GM06990 (cell line): ENCODE data around the gene FBXL13.

Experiments
- DNase-seq: peaks from one replicate; pipeline ENCODE4 v3.0.0-alpha.2; 2011; ENCODE audit not compliant: insufficient read length; ENCODE audit errors: extremely low read depth
- H3K27me3 ChIP-seq: replicated peaks from 2 replicates; pipeline ENCODE4 v1.6.0; 2011; ENCODE audit warnings: low read length; ENCODE audit not compliant: control insufficient read depth, insufficient read depth
- H3K36me3 ChIP-seq: 2 replicates; pipeline ENCODE4 v1.5.1; 2011; ENCODE audit warnings: low read length; ENCODE audit not compliant: control insufficient read depth, insufficient read depth
- H3K4me3 ChIP-seq: replicated peaks from 2 replicates; pipeline ENCODE4 v1.5.1; 2011; ENCODE audit warnings: low read depth, mild to moderate bottlenecking, control low read depth, low read length
- TF ChIP-seq, protein P1 (sequence below): IDR thresholded peaks from 2 replicates; pipeline ENCODE4 v1.5.1; 2011; ENCODE audit warnings: low read length, control low read depth, mild to moderate bottlenecking, inconsistent platforms; ENCODE audit not compliant: insufficient read depth, poor library complexity, severe bottlenecking

FBXL13 gene

DNA sequence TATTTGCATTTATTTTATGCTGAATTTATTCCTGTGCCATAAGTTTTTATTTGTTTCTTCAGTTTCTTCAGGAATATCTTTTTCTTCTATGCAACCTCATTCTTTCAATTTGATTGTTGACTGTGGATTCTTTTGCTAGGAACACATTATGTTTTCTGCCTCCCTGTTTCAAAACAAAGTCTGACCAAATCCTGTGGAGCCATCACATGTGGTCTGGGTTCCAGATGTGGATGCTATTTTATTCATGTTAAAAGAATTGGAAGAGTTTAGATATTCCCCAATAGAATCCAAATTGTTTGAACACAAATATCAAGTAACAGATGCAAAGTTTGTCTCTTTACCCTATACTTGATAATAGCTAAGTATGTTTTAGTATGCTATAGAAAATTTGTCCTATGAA, 218.6 kb downstream of the FBXL13 start:
- TF ChIP-seq, protein P1, sequence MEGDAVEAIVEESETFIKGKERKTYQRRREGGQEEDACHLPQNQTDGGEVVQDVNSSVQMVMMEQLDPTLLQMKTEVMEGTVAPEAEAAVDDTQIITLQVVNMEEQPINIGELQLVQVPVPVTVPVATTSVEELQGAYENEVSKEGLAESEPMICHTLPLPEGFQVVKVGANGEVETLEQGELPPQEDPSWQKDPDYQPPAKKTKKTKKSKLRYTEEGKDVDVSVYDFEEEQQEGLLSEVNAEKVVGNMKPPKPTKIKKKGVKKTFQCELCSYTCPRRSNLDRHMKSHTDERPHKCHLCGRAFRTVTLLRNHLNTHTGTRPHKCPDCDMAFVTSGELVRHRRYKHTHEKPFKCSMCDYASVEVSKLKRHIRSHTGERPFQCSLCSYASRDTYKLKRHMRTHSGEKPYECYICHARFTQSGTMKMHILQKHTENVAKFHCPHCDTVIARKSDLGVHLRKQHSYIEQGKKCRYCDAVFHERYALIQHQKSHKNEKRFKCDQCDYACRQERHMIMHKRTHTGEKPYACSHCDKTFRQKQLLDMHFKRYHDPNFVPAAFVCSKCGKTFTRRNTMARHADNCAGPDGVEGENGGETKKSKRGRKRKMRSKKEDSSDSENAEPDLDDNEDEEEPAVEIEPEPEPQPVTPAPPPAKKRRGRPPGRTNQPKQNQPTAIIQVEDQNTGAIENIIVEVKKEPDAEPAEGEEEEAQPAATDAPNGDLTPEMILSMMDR = no peak
- Histone ChIP-seq H3K4me3 (no peak overlapping the region), H3K36me3 (no peaks in the 10 kb centered on the region), H3K27me3 (no peaks in the 10 kb centered on the region)
- no peak for DNase-seq

DNA sequence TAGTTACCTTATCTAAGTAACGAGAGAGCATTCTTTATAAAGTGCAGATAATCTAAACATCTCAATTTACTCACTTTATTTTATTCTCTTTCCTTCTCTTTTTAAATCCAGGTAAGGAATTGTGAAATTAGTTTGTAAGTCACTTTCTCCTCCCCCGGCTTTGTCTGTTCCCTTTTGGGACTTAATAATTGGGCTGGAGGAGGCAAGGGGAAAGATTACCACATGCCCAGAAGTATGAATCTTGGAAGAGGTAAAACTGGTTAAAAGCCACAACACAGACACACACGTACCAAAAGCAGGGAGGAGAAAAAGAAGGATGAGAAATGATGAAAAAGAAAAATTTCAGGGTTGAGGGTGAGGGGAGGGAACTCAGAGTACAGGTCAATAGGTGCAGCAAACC, 225.1 kb downstream of the FBXL13 start:
- H3K27me3 ChIP-seq = no peaks in the 10 kb centered on the region
- TF ChIP-seq, protein P1 = no peak
- H3K4me3 ChIP-seq = no peak overlapping the region
- no peak for DNase-seq
- no peaks in the 10 kb centered on the region for H3K36me3 ChIP-seq

DNA sequence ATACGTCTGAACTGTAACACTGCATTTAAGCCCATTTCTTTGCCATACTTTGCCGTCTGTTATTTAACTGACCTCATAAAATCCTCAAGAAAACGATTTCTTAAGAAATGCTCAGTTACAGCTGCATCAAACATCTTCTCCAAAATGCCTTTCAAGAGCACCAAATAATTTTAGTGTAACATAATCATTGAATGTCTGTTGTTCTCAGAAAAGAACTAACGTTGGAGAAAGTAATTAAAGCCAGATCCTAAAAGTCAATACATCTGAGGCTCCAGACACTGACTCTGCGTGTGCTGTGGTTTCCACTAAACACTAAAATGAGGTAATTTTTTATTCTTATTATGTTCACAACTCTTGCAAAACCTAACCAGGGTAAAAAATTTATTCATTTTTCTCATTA, 225.5 kb downstream of the FBXL13 start:
- H3K4me3 ChIP-seq = no peak overlapping the region

DNA sequence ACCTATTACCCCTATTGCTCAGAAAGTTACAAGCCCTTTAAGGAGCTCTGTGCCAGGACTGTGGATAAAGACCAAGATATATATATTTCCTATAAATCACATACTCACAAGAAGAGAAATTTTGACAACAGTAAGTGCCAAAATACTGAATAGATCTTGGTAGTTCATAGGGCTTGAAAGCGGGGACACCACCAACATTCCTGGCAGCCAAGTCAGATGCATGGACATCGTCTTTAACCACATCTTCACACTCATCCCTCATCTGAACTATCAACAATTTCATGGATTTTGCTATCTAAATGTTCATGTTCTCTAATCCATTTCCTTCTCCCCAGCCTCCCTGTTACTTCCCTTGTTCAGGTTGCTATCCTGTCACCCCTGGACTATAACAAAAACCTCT, 229.2 kb downstream of the FBXL13 start:
- H3K27me3 ChIP-seq = no peaks in the 10 kb centered on the region
- TF ChIP-seq, protein P1 = no peak
- no peak overlapping the region for H3K4me3 ChIP-seq
- no peaks in the 10 kb centered on the region for H3K36me3 ChIP-seq
- no peak for DNase-seq

More for the DNA sequence above, 225.5 kb downstream of the FBXL13 start:
- TF ChIP-seq, protein P1 = no peak
- Histone ChIP-seq H3K27me3 (no peaks in the 10 kb centered on the region), H3K36me3 (no peaks in the 10 kb centered on the region)
- no peak for DNase-seq

DNA sequence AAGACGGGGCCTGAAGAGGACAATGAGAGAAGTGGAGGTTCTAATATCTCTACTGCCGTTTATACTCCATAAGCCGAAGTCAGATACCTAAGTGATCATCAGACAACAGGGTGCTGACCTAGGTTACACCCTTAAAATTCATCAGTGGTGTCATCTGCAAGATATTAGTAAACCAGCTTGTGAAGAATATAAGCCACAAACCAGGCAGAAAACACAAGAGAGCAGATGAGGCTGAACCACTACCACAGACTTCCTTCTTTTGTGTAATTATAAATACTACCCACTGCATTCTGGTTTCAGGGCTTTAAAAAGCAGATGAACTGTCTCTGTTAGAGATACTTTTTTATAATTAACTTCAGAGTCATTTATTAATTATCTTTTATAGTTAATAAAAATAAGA, 230.7 kb downstream of the FBXL13 start:
- H3K4me3 ChIP-seq = no peak overlapping the region
- no peaks in the 10 kb centered on the region for H3K36me3 ChIP-seq
- no peaks in the 10 kb centered on the region for H3K27me3 ChIP-seq
- TF ChIP-seq, protein P1 = no peak
- DNase-seq = peak; percentile 47

DNA sequence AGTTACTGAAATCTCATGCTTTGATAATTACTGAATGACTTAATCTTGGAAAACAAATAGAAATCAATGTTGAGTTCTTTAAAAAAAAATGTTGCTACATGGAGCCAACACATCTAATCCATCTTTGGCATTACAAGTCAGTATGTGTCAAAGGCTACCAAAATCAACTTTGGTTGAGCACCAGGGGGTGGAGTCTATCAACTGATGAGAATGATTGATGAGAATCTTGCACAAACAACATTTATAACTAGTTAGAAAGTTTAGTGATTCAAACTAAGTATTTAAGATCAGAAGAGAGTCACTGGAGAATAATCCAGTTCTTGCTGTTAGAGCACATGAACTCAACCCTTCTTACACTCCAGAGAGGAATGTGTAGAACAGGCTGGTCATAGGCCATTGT, 232.3 kb downstream of the FBXL13 start:
- Histone ChIP-seq H3K4me3 (no peak overlapping the region), H3K36me3 (no peaks in the 10 kb centered on the region), H3K27me3 (no peaks in the 10 kb centered on the region)
- TF ChIP-seq, protein P1 = no peak
- DNase-seq = no peak
